Suprapubic skin (tissue), 4 donors: Measurements from ENCODE around the gene IL4I1. TPM values are rescaled to one million over a fixed set of nuclear protein-coding genes. Genes with fewer than 3 reads are reported as not detected.

Experiments
- DNase-seq, 2 donors: peaks; one replicate each; pipeline ENCODE4 v3.0.0-alpha.2; 2019; ENCODE audit warnings: low spot score in 2 of 2
- H3K27ac ChIP-seq: fragments of 200-600 bp; sonication (generic); one replicate; pipeline ENCODE4 v1.5.1; 2019
- H3K27me3 ChIP-seq: fragments of 200-600 bp; sonication (generic); one replicate; pipeline ENCODE4 v1.5.1; 2019
- H3K36me3 ChIP-seq: fragments of 200-600 bp; sonication (generic); one replicate; pipeline ENCODE4 v1.5.1; 2019
- H3K4me1 ChIP-seq: fragments of 200-600 bp; sonication (generic); one replicate; pipeline ENCODE4 v1.5.1; 2019
- H3K4me3 ChIP-seq: fragments of 200-600 bp; sonication (generic); one replicate; pipeline ENCODE4 v1.5.1; 2019; ENCODE audit warnings: mild to moderate bottlenecking
- H3K9me3 ChIP-seq: fragments of 200-600 bp; sonication (generic); one replicate; pipeline ENCODE4 v1.5.1; 2019
- CTCF ChIP-seq, 2 donors: fragments of 200-600 bp in 1 of 2; fragments of 450-650 bp in 1 of 2; sonication (generic) in 1 of 2; IDR thresholded peaks; one replicate each; pipeline ENCODE4 v1.5.1; 2016 to 2019; ENCODE audit warnings: antibody characterized with exemption in 2 of 2, mild to moderate bottlenecking in 1 of 2, moderate library complexity in 1 of 2
- EP300 ChIP-seq: sonication (generic); formaldehyde crosslinking; IDR thresholded peaks from one replicate; pipeline ENCODE4 v1.6.1; 2017; ENCODE audit warnings: antibody characterized with exemption
- POLR2A ChIP-seq, 2 donors: fragments of 450-650 bp; IDR thresholded peaks; one replicate each; pipeline ENCODE4 v1.6.1; 2017; ENCODE audit warnings: antibody characterized with exemption in 2 of 2, mild to moderate bottlenecking in 2 of 2, moderate library complexity in 2 of 2
- POLR2AphosphoS5 ChIP-seq, 3 donors: sonication (generic); formaldehyde crosslinking; IDR thresholded peaks; one replicate each; pipeline ENCODE4 v1.6.1; 2017; ENCODE audit warnings: antibody characterized with exemption in 3 of 3
- WGBS: methylation state at CpG from one replicate; pipeline ENCODE4 v1.1.5; 2018; 5-methylcytosine and 5-hydroxymethylcytosine counted together
- total RNA-seq, 4 donors: library from RNA; depleted of rRNA; stranded (reverse); fragments of >200 nt; gene quantifications; one replicate each; pipeline ENCODE4 v1.1.0, GENCODE V29; 2016

Gene IL4I1
- total RNA-seq, 4 donors from 2014 or later: 0.89 TPM; not detected in 3

- no peaks in the 10 kb centered on the region for H3K9me3 ChIP-seq
- 92% methylated on average over 5 of the region's 5 CpGs for WGBS
- H3K4me1 ChIP-seq: peaks cover 28% of the 10 kb centered on the region
- no peak overlapping the region for H3K4me3 ChIP-seq
- DNase-seq: no peak
- H3K27ac ChIP-seq: no peak overlapping the region
- no peaks in the 10 kb centered on the region for H3K27me3 ChIP-seq
- TF ChIP-seq POLR2A (IDR thresholded peaks at IDR 0.05): no peak
- no peak for TF ChIP-seq POLR2AphosphoS5 (IDR thresholded peaks at IDR 0.05)
- TF ChIP-seq CTCF (IDR thresholded peaks at IDR 0.05): no peak
- TF ChIP-seq EP300: no peak
- peaks cover 8% of the 10 kb centered on the region for H3K36me3 ChIP-seq
These were observed 35.4 kb upstream of the IL4I1 start for GRCh38 chr19:49932041-49932451.

- Histone ChIP-seq H3K4me1 (peaks cover 28% of the 10 kb centered on the region), H3K36me3 (peaks cover 8% of the 10 kb centered on the region), H3K27ac (no peak overlapping the region), H3K27me3 (no peaks in the 10 kb centered on the region), H3K4me3 (no peak overlapping the region), H3K9me3 (no peaks in the 10 kb centered on the region)
- TF ChIP-seq EP300: no peak
- TF ChIP-seq CTCF (IDR thresholded peaks at IDR 0.05): no peak
- no peak for TF ChIP-seq POLR2A (IDR thresholded peaks at IDR 0.05)
- TF ChIP-seq POLR2AphosphoS5 (IDR thresholded peaks at IDR 0.05): no peak
- DNase-seq: no peak
- WGBS: 90% methylated on average over 7 of the region's 7 CpGs
These were observed 34.8 kb upstream of the IL4I1 start for GRCh38 chr19:49931293-49932040.

- DNase-seq: no peak
- Histone ChIP-seq H3K9me3 (no peaks in the 10 kb centered on the region), H3K4me1 (peaks cover 28% of the 10 kb centered on the region), H3K36me3 (peaks cover 10% of the 10 kb centered on the region), H3K27ac (peak overlapping the region; percentile 96), H3K27me3 (no peaks in the 10 kb centered on the region), H3K4me3 (peak overlapping the region; percentile 66)
- 53% methylated on average over 14 of the region's 15 CpGs for WGBS
- TF ChIP-seq EP300 (no peak), POLR2AphosphoS5 (IDR thresholded peaks at IDR 0.05) (no peak), POLR2A (IDR thresholded peaks at IDR 0.05) (no peak), CTCF (IDR thresholded peaks at IDR 0.05) (no peak)
These were observed 33.9 kb upstream of the IL4I1 start for GRCh38 chr19:49930483-49931011.

- Histone ChIP-seq H3K9me3 (no peaks in the 10 kb centered on the region), H3K4me1 (peaks cover 28% of the 10 kb centered on the region), H3K27ac (peak overlapping the region; percentile 96), H3K4me3 (peak overlapping the region; percentile 66), H3K36me3 (peaks cover 14% of the 10 kb centered on the region), H3K27me3 (no peaks in the 10 kb centered on the region)
- 3% methylated on average over 41 of the region's 43 CpGs for WGBS
- peak; percentile 95 for DNase-seq
- peak in 1 of 2 donors; percentile 63 for TF ChIP-seq POLR2A (IDR thresholded peaks at IDR 0.05)
- TF ChIP-seq EP300: no peak
- TF ChIP-seq POLR2AphosphoS5 (IDR thresholded peaks at IDR 0.05): peak in 1 of 3 donors; percentile 85
These were observed 33.2 kb upstream of the IL4I1 start for GRCh38 chr19:49929611-49930482.

GRCh38 chr19:49929121-49929610 lies 32.5 kb upstream of the IL4I1 start, which contains the start of the genes ATF5 and NUP62:
Gene ATF5, plus strand, starts transcription at chr19:49929205. Its CDS starts 1,646 bp downstream, at chr19:49930851.
Gene NUP62, minus strand, starts transcription at chr19:49929504. Its CDS starts 19,697 bp downstream, at chr19:49909807.
- H3K9me3 ChIP-seq: no peaks in the 10 kb centered on the region
- TF ChIP-seq POLR2A (IDR thresholded peaks at IDR 0.05) (no peak), POLR2AphosphoS5 (IDR thresholded peaks at IDR 0.05) (peak in 1 of 3 donors; percentile 64)
- no peaks in the 10 kb centered on the region for H3K27me3 ChIP-seq
- H3K27ac ChIP-seq: peak within 1 kb of the TSS; percentile 96
- DNase-seq: peak; percentile 93 to 94
- peaks cover 34% of the 10 kb centered on the region for H3K4me1 ChIP-seq
- H3K36me3 ChIP-seq: peaks cover 21% of the 10 kb centered on the region
- peak within 1 kb of the TSS; percentile 66 for H3K4me3 ChIP-seq
- WGBS: under 1% methylated on average over 28 of the region's 48 CpGs
